Astrocyte (in vitro differentiated cells and primary cell): ENCODE measurements around the gene FAM170B. TPM values are rescaled to one million over a fixed set of nuclear protein-coding genes. Genes with fewer than 3 reads are reported as not detected.

Source experiments
- DNase-seq: peaks from one replicate; pipeline ENCODE4 v3.0.0-alpha.2; 2010; ENCODE audit warnings: low read depth
- FAIRE-seq: peaks from 2 replicates; lab custom pipeline; 2011; peaks lifted over from hg19 to GRCh38; lab: Jason Lieb, UNC
- H2AFZ ChIP-seq: 2 replicates; pipeline ENCODE4 v1.6.0; 2012; ENCODE audit warnings: low read depth, low read length, inconsistent platforms
- H3K27ac ChIP-seq: 2 replicates; pipeline ENCODE4 v1.5.1; 2011; ENCODE audit warnings: low read depth, low read length, inconsistent platforms
- H3K27me3 ChIP-seq: 2 replicates; pipeline ENCODE4 v1.6.0; 2011; ENCODE audit warnings: low read length, inconsistent platforms; ENCODE audit not compliant: insufficient read depth
- H3K36me3 ChIP-seq: 2 replicates; pipeline ENCODE4 v1.5.1; 2011; ENCODE audit warnings: low read length, inconsistent platforms; ENCODE audit not compliant: insufficient read depth
- H3K4me1 ChIP-seq: 2 replicates; pipeline ENCODE4 v1.5.1; 2011; ENCODE audit warnings: low read length, inconsistent platforms; ENCODE audit not compliant: insufficient read depth
- H3K4me2 ChIP-seq: 2 replicates; pipeline ENCODE4 v1.6.0; 2012; ENCODE audit warnings: low read length, inconsistent platforms
- H3K4me3 ChIP-seq: 2 replicates; pipeline ENCODE4 v1.5.1; 2011; ENCODE audit warnings: low read depth, mild to moderate bottlenecking, low read length, inconsistent platforms; ENCODE audit not compliant: insufficient read depth
- H3K79me2 ChIP-seq: 2 replicates; pipeline ENCODE4 v1.6.0; 2012; ENCODE audit warnings: mild to moderate bottlenecking, low read length, inconsistent platforms; ENCODE audit not compliant: insufficient read depth
- H3K9ac ChIP-seq: 2 replicates; pipeline ENCODE4 v1.6.0; 2012; ENCODE audit warnings: mild to moderate bottlenecking, low read length, inconsistent platforms
- H3K9me3 ChIP-seq: 2 replicates; pipeline ENCODE4 v1.5.1; 2012; ENCODE audit warnings: low read depth, mild to moderate bottlenecking, low read length, inconsistent platforms; ENCODE audit not compliant: insufficient read depth
- H4K20me1 ChIP-seq: 2 replicates; pipeline ENCODE4 v1.6.0; 2012; ENCODE audit warnings: low read length, inconsistent platforms; ENCODE audit not compliant: insufficient read depth
- H3K27ac Mint-ChIP-seq: one replicate; pipeline ENCODE4 v1.8.0; 2021; ENCODE audit warnings: mild to moderate bottlenecking, mixed read lengths; ENCODE audit not compliant: unreplicated experiment
- H3K27me3 Mint-ChIP-seq: one replicate; pipeline ENCODE4 v1.8.0; 2021; ENCODE audit warnings: low read depth, mixed read lengths; ENCODE audit not compliant: unreplicated experiment
- H3K36me3 Mint-ChIP-seq: one replicate; pipeline ENCODE4 v1.8.0; 2021; ENCODE audit warnings: low read depth, mixed read lengths; ENCODE audit not compliant: unreplicated experiment
- H3K4me1 Mint-ChIP-seq: one replicate; pipeline ENCODE4 v1.8.0; 2021; ENCODE audit warnings: low read depth, mixed read lengths; ENCODE audit not compliant: unreplicated experiment
- H3K4me3 Mint-ChIP-seq: one replicate; pipeline ENCODE4 v1.8.0; 2021; ENCODE audit warnings: mild to moderate bottlenecking, moderate library complexity, mixed read lengths; ENCODE audit not compliant: unreplicated experiment
- H3K9me3 Mint-ChIP-seq: one replicate; pipeline ENCODE4 v1.8.0; 2021; ENCODE audit warnings: mild to moderate bottlenecking, mixed read lengths; ENCODE audit not compliant: unreplicated experiment
- EZH2 ChIP-seq: IDR thresholded peaks from 2 replicates; pipeline ENCODE4 v1.6.1; 2012; ENCODE audit warnings: mild to moderate bottlenecking, low read length, inconsistent platforms; ENCODE audit not compliant: insufficient read depth
- total RNA-seq: library from RNA; stranded (reverse); gene quantifications from 2 replicates; pipeline ENCODE4 v1.2.1, GENCODE V29; 2021
- TF ChIP-seq, protein P1 (sequence below): IDR thresholded peaks from 2 replicates; pipeline ENCODE4 v1.5.1; 2011; ENCODE audit warnings: low read depth, mild to moderate bottlenecking, inconsistent platforms, low read length, moderate library complexity; ENCODE audit not compliant: insufficient read depth

Gene FAM170B
- total RNA-seq, 1 donor from 2014 or later, result not detected

DNA sequence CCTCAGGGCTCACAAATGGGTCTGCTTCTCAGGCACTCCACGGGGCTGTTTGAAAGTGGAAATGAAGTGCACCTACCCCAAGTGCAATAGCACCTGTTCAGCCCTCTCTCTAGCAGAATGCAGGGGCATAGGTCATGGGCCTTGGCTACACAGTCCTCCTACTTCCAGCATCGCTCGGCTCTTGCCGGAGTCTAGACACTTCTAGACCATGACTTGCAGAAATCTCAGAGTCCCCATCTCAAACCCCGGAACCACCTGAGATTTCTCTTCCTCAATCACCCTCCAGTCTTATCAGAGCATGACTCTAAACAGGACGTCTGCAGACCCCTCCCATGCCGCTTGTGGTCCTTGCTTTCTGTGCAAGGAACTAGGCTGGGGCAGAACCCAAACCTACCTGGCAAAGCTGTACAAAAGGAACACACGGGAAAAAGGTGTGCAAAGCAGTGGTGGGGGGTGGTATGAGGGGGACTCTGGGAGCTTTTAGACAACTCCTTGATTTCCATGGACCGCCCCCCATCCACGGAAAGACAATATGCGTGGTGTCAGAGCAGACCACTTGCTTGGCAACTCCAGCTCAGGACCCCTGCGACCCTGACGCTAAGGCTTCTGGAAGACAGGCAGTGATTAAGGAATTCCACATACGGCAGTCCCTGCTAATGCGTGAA, 40.6 kb upstream of the FAM170B start:
- H3K4me2 ChIP-seq, result no peak overlapping the region
- peaks cover 15% of the 10 kb centered on the region for H3K4me1 ChIP-seq
- no peak overlapping the region for H2AFZ ChIP-seq
- Mint-ChIP-seq H3K4me1 (peaks cover 8% of the 10 kb centered on the region), H3K36me3 (no peaks in the 10 kb centered on the region), H3K9me3 (no peaks in the 10 kb centered on the region), H3K27me3 (peaks cover 23% of the 10 kb centered on the region), H3K27ac (peak overlapping the region; percentile 18), H3K4me3 (no peak overlapping the region)
- no peak for FAIRE-seq
- TF ChIP-seq, protein P1, sequence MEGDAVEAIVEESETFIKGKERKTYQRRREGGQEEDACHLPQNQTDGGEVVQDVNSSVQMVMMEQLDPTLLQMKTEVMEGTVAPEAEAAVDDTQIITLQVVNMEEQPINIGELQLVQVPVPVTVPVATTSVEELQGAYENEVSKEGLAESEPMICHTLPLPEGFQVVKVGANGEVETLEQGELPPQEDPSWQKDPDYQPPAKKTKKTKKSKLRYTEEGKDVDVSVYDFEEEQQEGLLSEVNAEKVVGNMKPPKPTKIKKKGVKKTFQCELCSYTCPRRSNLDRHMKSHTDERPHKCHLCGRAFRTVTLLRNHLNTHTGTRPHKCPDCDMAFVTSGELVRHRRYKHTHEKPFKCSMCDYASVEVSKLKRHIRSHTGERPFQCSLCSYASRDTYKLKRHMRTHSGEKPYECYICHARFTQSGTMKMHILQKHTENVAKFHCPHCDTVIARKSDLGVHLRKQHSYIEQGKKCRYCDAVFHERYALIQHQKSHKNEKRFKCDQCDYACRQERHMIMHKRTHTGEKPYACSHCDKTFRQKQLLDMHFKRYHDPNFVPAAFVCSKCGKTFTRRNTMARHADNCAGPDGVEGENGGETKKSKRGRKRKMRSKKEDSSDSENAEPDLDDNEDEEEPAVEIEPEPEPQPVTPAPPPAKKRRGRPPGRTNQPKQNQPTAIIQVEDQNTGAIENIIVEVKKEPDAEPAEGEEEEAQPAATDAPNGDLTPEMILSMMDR, result no peak
- no peak for TF ChIP-seq EZH2
- no peaks in the 10 kb centered on the region for H3K36me3 ChIP-seq
- H3K79me2 ChIP-seq, result no peaks in the 10 kb centered on the region
- H3K9ac ChIP-seq, result no peak overlapping the region
- no peaks in the 10 kb centered on the region for H4K20me1 ChIP-seq
- H3K27me3 ChIP-seq, result no peaks in the 10 kb centered on the region
- no peaks in the 10 kb centered on the region for H3K9me3 ChIP-seq
- DNase-seq, result no peak
- no peak overlapping the region for H3K4me3 ChIP-seq
- no peak overlapping the region for H3K27ac ChIP-seq

DNA sequence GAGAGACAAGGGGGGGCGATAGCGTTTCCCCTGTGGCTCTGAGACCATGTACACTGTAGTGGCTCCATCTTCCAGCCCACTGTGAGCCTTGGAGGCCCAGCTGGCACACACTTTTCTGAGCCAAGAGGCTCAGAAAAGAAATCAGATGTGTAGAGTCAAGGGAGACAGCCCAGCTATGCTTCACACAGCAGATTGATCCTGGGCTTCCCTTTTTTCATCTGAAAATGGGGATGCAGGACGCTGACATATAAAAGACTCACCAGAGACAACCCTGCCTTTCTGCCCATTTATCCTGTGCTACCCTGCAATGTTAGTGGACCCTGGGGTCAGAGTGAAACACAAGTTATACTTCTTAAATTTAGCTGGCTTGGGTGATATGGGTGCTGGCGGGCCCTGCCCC, 40.0 kb upstream of the FAM170B start:
- H3K4me1 Mint-ChIP-seq, result peaks cover 8% of the 10 kb centered on the region
- Histone ChIP-seq H3K9ac (no peak overlapping the region), H3K4me1 (peaks cover 15% of the 10 kb centered on the region), H2AFZ (no peak overlapping the region), H3K4me3 (no peak overlapping the region), H3K36me3 (no peaks in the 10 kb centered on the region), H4K20me1 (no peaks in the 10 kb centered on the region), H3K79me2 (no peaks in the 10 kb centered on the region), H3K27ac (no peak overlapping the region), H3K9me3 (no peaks in the 10 kb centered on the region), H3K27me3 (no peaks in the 10 kb centered on the region), H3K4me2 (no peak overlapping the region)
- FAIRE-seq, result no peak
- TF ChIP-seq, protein P1, result no peak
- no peak for TF ChIP-seq EZH2
- no peak for DNase-seq
- H3K9me3 Mint-ChIP-seq, result no peaks in the 10 kb centered on the region
- no peak overlapping the region for H3K27ac Mint-ChIP-seq
- peaks cover 22% of the 10 kb centered on the region for H3K27me3 Mint-ChIP-seq
- no peak overlapping the region for H3K4me3 Mint-ChIP-seq
- H3K36me3 Mint-ChIP-seq, result no peaks in the 10 kb centered on the region

DNA sequence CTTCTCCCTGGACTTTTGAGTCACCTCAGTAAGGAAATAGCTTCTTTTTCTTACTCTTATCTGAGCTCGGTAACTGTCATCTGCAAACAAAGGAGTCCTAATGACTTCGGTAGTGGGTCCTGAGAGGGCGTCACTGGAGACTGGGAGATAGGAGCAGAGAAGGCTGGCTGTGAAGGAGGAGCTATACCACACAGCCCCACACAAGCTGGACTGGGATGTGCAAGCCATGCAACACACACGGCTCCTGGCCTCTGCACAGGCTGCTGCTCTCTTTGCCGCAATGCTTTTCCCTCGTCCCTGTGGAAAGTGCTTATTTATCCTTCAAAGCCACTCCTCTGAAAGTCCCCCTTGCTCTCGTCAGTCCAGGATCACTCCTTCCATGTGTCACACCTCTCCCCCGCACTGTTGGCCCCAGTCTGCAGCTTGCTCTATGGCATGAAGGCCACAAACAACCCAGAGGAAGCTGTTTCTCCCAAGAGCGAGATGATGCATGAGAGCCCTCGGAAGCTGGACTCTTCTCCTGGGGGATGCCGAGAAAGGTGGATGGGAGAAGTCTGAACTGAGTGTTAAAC, 39.5 kb upstream of the FAM170B start:
- Histone ChIP-seq H3K27me3 (no peaks in the 10 kb centered on the region), H3K36me3 (no peaks in the 10 kb centered on the region), H3K9ac (no peak overlapping the region), H3K9me3 (no peaks in the 10 kb centered on the region), H2AFZ (no peak overlapping the region), H3K4me1 (peaks cover 15% of the 10 kb centered on the region), H4K20me1 (no peaks in the 10 kb centered on the region), H3K4me3 (no peak overlapping the region), H3K79me2 (no peaks in the 10 kb centered on the region), H3K4me2 (no peak overlapping the region), H3K27ac (no peak overlapping the region)
- FAIRE-seq, result no peak
- no peak overlapping the region for H3K27ac Mint-ChIP-seq
- H3K9me3 Mint-ChIP-seq, result no peaks in the 10 kb centered on the region
- H3K27me3 Mint-ChIP-seq, result peaks cover 23% of the 10 kb centered on the region
- peaks cover 8% of the 10 kb centered on the region for H3K4me1 Mint-ChIP-seq
- no peak for TF ChIP-seq EZH2
- TF ChIP-seq, protein P1, result no peak
- DNase-seq, result no peak
- no peaks in the 10 kb centered on the region for H3K36me3 Mint-ChIP-seq
- H3K4me3 Mint-ChIP-seq, result no peak overlapping the region
